NCI-H187 treated with DMSO at 0.1 percent for 48 hours (cell line): ENCODE data around the gene XPNPEP2.

ENCODE experiments used
- DNase-seq: peaks from one replicate; lab custom pipeline; 2025; lab: John Stamatoyannopoulos, UW

Gene XPNPEP2

GRCh38 chrX:129780441-129781105, 41.8 kb downstream of the XPNPEP2 start:
- no peak for DNase-seq

DNA sequence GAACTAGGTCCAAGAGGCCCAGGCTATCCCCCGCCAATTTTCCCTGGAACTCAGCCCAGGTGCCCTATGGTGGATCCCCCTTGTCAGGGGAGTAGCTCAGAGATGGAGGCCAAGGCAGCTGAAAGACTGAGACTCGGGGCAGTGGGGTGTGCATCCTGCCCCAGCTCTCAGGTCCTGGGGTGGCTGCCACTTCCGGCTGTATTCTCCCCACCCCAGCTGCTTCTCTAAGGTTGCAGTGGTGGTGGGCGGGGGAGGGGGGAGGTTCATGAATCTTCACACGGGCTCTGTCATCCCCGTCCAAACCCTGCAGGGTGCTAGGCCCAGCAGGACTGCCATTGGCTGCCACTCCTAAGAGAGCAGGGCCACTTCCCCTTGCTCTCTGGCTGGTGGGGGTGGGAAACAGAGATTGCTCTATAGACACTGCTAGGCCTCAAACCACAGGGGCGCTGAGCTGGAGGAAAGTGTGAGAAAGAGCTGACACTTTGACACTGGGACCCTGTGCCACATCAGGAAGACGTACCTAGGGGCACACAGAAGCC, 42.4 kb downstream of the XPNPEP2 start:
- DNase-seq: no peak

DNA sequence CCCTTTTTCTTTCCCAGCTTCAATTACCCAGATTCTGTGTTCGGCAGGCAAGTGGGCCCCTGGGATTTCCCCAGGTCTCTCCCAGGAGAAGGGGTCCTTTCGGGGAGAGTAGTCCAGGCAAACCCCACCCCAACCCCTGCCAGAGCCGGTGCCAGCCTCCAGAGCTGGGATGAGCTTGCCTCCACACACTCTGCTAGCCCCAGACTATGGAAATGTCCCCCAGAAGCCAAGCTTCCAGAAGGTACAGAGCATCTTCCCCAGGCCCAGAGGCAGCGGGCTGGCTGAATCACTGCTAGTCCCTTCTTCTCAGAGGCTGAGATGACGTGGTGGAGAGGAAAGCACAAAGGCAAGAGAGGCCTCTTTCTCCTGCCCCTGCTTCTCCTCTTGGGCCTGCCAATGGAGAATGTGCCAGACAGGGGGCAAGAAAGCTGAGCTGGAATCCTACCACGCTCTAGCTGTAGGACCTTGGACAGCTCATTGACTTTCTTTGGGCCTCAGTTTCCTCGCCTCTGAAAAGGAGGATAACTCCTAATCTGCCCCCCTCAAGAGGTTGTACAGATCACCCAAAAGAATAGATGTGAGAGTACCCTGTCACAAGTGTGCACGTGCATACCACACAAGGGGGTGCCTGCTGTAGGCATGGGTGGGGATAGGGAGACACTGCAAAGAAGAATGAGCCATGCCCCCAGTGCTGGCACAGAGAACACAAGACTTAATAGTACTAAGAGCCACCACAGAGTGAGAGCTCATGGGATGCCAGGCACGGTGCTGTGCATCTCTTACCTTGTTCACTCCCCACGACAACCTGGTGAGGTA, 43.1 kb downstream of the XPNPEP2 start:
- no peak for DNase-seq

- DNase-seq: no peak
Measured at GRCh38 chrX:129782706-129783105, 43.9 kb downstream of the XPNPEP2 start.

DNA sequence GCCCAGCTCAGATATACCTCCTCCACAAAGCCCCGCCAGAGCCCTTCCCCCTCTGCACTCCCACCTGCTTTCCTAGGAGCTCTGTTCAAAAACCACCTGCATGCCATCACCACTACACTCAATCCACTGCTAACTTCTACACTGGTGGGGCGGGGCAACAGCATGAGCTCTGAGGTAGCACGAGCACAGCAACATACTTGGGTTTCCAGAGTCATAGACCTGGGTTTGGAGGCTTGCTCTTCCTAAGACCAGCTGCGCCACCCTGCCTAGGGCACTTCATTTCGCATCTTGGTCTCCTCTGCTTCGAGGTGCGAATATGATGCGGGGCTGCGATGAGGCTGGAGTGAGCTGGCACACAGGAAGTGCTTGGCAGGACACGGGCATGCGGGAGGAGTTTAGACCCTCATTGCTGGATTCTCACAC, 44.5 kb downstream of the XPNPEP2 start:
- no peak for DNase-seq

GRCh38 chrX:129784371-129784770, 45.6 kb downstream of the XPNPEP2 start:
- no peak for DNase-seq

DNA sequence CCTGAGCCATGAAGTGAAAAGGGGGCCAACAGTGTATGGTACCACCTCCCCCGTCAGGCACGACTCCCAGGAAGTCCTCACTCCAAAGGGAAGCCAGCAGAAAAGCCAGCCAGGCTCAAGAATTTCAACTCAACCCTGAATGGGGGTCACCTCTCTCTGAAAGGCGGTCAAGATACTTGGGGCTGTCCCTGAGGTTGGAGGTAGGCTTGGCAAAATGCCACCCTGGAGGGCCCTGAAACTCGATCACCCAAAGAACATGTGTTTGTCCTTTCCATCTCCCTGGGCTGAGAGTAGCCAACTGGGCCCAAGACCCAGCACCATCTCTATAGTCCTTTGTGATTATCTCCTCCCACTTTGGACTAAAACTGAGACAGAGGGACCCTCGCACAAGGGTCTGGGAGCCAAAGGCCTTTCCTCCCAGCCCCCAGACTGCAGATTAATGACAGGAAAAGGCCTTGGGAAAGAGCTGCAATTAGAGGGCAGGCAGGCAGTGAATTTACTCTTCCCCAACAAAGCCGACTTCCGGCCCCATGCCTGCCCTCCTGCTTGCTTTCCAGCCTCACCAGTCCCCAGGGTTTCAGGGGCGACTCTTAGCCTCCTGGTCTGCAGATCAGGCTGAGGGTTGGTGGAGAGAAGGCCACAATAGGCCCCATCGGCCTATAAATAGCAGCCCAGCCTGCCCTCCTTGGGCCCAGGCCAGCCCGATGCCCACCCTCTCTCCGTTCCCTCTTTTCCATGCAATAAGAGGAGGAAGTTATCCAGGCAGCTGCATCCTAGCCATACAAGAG, 46.6 kb downstream of the XPNPEP2 start:
- no peak for DNase-seq

- no peak for DNase-seq
Measured at GRCh38 chrX:129786210-129786651, 47.5 kb downstream of the XPNPEP2 start.

- no peak for DNase-seq
Measured at GRCh38 chrX:129787336-129788055, 48.7 kb downstream of the XPNPEP2 start.

GRCh38 chrX:129788527-129788926, 49.7 kb downstream of the XPNPEP2 start:
- no peak for DNase-seq

DNA sequence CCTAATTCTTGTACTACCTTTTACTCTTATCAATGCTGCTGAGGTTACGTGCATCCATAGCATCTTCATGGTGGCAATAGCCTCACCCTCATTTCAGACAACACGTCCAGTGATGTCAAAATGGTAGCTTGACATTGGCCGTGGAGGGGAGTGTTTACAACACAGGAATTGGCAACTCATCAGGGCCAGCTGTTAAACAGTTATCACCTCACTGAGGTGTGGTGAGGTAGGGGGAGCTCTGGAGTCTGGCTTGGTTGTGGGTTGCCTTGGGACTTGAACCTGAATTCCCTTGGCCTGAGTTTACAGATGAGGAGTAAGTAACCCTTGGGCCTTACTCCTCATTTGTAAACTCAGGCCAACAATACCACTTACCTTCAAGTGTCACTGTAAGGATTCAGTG, 51.4 kb downstream of the XPNPEP2 start:
- DNase-seq: no peak

GRCh38 chrX:129790808-129791207, 52.0 kb downstream of the XPNPEP2 start:
- DNase-seq: no peak

GRCh38 chrX:129791336-129791735, 52.6 kb downstream of the XPNPEP2 start:
- DNase-seq: no peak

GRCh38 chrX:129791961-129792570, 53.3 kb downstream of the XPNPEP2 start:
- no peak for DNase-seq

GRCh38 chrX:129792586-129793291, 54.0 kb downstream of the XPNPEP2 start:
- no peak for DNase-seq

- DNase-seq: no peak
Measured at GRCh38 chrX:129793604-129794191, 54.9 kb downstream of the XPNPEP2 start.

- DNase-seq: no peak
Measured at GRCh38 chrX:129795584-129795983, 56.8 kb downstream of the XPNPEP2 start.

DNA sequence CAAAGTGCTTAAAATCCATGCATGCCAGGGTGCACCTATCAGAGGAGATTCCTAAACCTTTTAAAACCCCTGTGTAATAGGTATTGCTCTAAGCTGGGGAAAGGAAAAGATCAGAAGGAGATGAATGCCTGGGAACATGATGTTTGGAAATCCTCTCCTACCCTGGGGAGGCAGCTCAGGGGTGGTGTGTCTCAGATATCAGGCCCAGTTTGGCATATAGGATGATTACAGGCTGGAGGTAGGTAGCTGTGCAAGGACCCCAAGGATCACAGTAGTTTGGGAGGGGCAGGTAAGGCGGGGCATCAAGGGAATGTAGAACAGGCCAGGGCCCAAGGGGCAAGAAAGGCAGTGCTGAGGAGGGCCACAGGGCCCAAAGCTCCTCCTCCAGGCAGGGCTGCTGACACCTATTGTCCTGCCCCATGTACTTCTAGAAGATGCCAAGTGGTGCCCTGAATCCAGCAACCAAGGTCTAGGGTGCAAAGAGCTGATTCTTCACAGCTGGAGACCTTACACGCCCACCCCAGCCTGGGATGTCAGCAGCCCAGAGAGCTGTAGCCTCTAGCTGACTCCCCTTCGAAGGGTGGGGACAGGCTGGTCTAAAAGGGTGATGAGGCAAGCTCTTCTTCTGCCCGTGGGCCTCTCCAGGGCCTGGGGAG, 58.6 kb downstream of the XPNPEP2 start:
- DNase-seq: no peak

GRCh38 chrX:129798456-129798855, 59.7 kb downstream of the XPNPEP2 start:
- no peak for DNase-seq

DNA sequence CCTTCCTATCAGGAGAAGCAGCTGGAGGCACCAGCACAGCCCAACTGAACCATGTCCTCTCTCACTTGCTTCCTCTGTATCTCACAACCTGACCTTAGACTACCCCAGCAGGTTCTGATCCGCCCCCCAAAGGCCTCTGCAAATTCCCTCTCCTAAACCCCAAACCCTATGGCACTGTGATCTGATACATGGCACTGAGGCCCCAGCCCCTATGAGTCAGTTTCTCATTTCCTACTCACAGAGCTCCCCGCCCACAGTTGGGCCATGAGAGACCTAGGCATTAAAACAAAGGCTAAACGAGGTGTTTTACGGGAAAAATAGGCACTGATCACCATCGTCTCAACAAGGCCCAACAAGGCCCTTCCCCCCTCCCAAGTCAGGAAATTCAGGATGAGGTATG, 60.1 kb downstream of the XPNPEP2 start:
- no peak for DNase-seq
